Measurements from ENCODE around the gene GRB10. TPM values are rescaled to one million over a fixed set of nuclear protein-coding genes. Genes with fewer than 3 reads are reported as not detected.
"Not testable (repeated sequence)": the region's sequence is repeated elsewhere in the genome, so short reads cannot be mapped to it uniquely, and the experiment has no call there.

Gene GRB10
- total and polyA plus RNA-seq, 11 donors: 14.7 to 38.2 (median 28.0) TPM

DNA sequence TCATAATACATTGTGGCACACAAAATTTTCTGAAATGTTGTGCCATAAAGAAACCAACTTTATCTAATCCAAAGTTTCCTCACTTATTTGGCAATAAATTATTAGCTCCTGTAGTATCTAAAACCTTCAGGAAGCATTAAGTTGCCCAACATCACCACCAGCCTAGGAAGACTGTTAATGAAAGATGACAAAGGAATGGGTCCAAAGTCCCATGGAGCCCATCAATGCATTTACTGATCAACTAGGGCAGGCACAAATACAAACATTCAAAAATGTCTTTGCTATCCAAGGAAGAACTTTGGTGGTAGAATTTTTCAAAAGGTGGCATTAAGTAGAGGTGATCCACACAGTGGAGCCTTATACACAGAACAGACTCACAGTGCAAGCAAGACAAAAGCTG lies 4.5 kb downstream of the GRB10 start:
- H3K27ac ChIP-seq: no peak overlapping the region
- DNase-seq (no peak), ATAC-seq (no peak)
- intact Hi-C loops (cut with DNase I): no loop called here
- peaks cover 0 to 6% (median 0%) of the 10 kb centered on the region in 9 donors for H3K36me3 ChIP-seq
- peaks cover 0 to 6% (median 0%) of the 10 kb centered on the region in 9 donors for H3K27me3 ChIP-seq
- no peaks in the 10 kb centered on the region for H3K9me3 ChIP-seq
- H3K4me1 ChIP-seq: peaks cover 0 to 47% (median 20%) of the 10 kb centered on the region in 12 donors
- no peak for TF ChIP-seq POLR2A (IDR thresholded peaks at IDR 0.05)
- TF ChIP-seq, protein P1, sequence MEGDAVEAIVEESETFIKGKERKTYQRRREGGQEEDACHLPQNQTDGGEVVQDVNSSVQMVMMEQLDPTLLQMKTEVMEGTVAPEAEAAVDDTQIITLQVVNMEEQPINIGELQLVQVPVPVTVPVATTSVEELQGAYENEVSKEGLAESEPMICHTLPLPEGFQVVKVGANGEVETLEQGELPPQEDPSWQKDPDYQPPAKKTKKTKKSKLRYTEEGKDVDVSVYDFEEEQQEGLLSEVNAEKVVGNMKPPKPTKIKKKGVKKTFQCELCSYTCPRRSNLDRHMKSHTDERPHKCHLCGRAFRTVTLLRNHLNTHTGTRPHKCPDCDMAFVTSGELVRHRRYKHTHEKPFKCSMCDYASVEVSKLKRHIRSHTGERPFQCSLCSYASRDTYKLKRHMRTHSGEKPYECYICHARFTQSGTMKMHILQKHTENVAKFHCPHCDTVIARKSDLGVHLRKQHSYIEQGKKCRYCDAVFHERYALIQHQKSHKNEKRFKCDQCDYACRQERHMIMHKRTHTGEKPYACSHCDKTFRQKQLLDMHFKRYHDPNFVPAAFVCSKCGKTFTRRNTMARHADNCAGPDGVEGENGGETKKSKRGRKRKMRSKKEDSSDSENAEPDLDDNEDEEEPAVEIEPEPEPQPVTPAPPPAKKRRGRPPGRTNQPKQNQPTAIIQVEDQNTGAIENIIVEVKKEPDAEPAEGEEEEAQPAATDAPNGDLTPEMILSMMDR (IDR thresholded peaks at IDR 0.05): no peak
- H3K4me3 ChIP-seq: no peak overlapping the region

DNA sequence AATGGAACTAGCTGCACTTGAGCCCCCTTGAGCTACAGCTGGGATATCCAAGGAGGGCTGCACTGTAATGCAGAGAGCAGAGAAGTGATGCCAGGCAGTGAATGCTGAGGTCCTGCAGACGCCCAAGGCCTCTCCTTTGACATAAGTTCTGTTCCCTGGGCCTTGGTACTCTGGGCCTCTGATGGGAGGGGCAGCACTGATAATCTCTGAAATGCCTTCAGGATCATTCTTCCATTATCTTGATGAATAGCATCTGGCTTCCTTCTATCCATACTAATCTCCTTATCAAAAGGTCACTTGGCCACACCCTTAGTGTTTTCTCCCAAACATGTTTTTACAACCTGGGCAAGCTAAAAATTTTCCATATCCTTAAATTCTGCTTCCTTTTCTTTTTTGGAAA lies 6.9 kb downstream of the GRB10 start:
- no peak overlapping the region for H3K4me3 ChIP-seq
- DNase-seq: no peak
- peak in 1 of 4 donors; percentile 27 for ATAC-seq
- WGBS, 4 donors: 56 to 78% (median 68%) methylated on average over 1 of the region's 1 CpG
- H3K4me1 ChIP-seq: peaks cover 0 to 48% (median 19%) of the 10 kb centered on the region in 12 donors
- H3K27me3 ChIP-seq: no peaks in the 10 kb centered on the region
- H3K36me3 ChIP-seq: peaks cover 0 to 6% (median 0%) of the 10 kb centered on the region in 9 donors
- no peak for TF ChIP-seq POLR2A (IDR thresholded peaks at IDR 0.05)
- TF ChIP-seq, protein P1 (IDR thresholded peaks at IDR 0.05): no peak
- intact Hi-C loops (cut with DNase I): no loop called here
- H3K9me3 ChIP-seq: peaks cover 0 to 7% (median 0%) of the 10 kb centered on the region in 12 donors
- no peak overlapping the region for H3K27ac ChIP-seq

DNA sequence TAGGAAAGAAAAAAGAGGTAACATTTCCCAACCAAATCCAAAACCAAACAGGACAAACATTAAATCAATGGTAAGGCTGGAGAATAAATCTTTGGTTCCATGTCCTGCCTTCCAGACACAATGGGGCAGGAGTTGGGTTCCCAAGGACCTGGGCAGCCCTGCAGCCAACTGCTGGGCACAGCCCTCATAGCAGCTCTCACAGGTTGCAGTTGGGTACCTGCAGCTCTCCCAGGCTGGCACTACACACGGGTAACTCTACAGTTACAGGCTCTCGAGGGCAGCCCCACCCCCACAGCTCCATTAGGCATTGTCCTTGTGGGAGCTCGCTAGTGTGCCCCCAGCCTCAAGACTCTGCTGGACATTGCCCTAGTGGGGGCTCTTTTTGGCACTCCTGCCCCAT lies 7.5 kb downstream of the GRB10 start:
- peaks cover 0 to 6% (median 0%) of the 10 kb centered on the region in 9 donors for H3K36me3 ChIP-seq
- DNase-seq: no peak
- H3K27ac ChIP-seq: no peak overlapping the region
- TF ChIP-seq, protein P1 (IDR thresholded peaks at IDR 0.05): no peak
- TF ChIP-seq POLR2A (IDR thresholded peaks at IDR 0.05): no peak
- no peak overlapping the region for H3K4me3 ChIP-seq
- peaks cover 0 to 7% (median 0%) of the 10 kb centered on the region in 12 donors for H3K9me3 ChIP-seq
- no peaks in the 10 kb centered on the region for H3K27me3 ChIP-seq
- peaks cover 0 to 48% (median 23%) of the 10 kb centered on the region in 12 donors for H3K4me1 ChIP-seq
- intact Hi-C loops (cut with DNase I): no loop called here
- 88 to 97% (median 96%) methylated on average over 3 of the region's 3 CpGs; no CpG with 5 or more reads in 1 of the 4 donors for WGBS, 4 donors
- peak in 1 of 4 donors; percentile 25 for ATAC-seq

DNA sequence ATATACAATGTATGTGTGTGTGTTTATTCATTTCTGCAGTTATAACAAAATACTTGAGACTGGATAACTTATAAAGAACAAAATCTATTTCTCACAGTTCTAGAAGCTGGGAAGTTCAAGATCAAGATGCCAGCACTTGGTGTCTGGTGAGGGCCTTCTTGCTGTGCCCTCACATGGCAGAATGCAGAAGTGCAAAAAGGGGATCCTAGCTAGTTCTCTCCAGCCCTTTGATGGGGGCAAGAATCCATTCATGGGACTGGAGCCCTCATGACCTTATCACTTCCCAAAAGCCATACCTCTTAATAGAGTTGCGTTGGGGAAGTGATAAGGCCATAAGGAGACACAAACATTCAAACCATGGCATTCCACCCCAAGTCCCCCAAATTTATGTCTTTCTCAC lies 8.4 kb downstream of the GRB10 start:
- peaks cover 0 to 6% (median 0%) of the 10 kb centered on the region in 9 donors for H3K36me3 ChIP-seq
- intact Hi-C loops (cut with DNase I): loop anchor here in 1 of 10 donors (5.0 kb wide), 1 partner anchor 42 kb away; no protein-coding TSS in a partner anchor
- no peak overlapping the region for H3K4me3 ChIP-seq
- H3K27ac ChIP-seq: no peak overlapping the region
- no peak for ATAC-seq
- H3K9me3 ChIP-seq: peaks cover 0 to 7% (median 0%) of the 10 kb centered on the region in 12 donors
- DNase-seq: no peak
- TF ChIP-seq POLR2A (IDR thresholded peaks at IDR 0.05): no peak
- TF ChIP-seq, protein P1 (IDR thresholded peaks at IDR 0.05): no peak
- peaks cover 0 to 47% (median 21%) of the 10 kb centered on the region in 12 donors for H3K4me1 ChIP-seq
- WGBS, 4 donors: 85 to 100% (median 97%) methylated on average over 1 of the region's 1 CpG
- H3K27me3 ChIP-seq: no peaks in the 10 kb centered on the region

DNA sequence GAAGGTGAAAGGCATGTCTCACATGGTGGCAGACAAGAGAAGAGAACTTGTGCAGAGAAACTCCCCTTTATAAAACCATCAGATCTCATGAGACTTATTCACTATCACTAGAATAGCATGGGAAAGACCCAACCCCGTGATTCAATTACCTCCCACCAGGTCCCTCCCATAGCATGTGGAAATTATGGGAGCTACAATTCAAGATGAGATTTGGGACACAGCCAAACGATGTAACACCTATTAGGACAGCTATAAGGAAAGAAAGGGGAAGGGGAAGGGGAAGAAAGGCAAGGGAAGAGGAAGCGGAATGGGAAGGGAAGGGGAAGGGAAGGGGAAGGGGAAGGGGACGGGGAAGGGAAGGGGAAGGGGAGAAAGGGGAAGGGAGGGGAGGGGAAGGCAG lies 9.6 kb downstream of the GRB10 start:
- not testable (repeated sequence) for H3K36me3 ChIP-seq, H3K27ac ChIP-seq, DNase-seq, H3K4me3 ChIP-seq, ATAC-seq, H3K27me3 ChIP-seq, H3K9me3 ChIP-seq
- intact Hi-C loops (cut with DNase I): loop anchor here in 1 of 10 donors (5.0 kb wide), 1 partner anchor 41 kb away; no protein-coding TSS in a partner anchor
- peaks cover 0 to 60% (median 22%) of the 10 kb centered on the region in 12 donors for H3K4me1 ChIP-seq
- WGBS, 4 donors: 71 to 80% (median 76%) methylated on average over 3 to 4 of the region's 4 CpGs
